B cell (primary cell): ENCODE results near the gene FGFR3.

ENCODE experiments used
- EZH2 ChIP-seq: IDR thresholded peaks from 2 replicates; pipeline ENCODE4 v1.6.1; 2012; ENCODE audit warnings: borderline replicate concordance, low read depth, mild to moderate bottlenecking, moderate library complexity, low read length; ENCODE audit not compliant: insufficient read depth, poor library complexity, severe bottlenecking
- TF ChIP-seq, protein P1 (sequence below): fragments of 200-600 bp; IDR thresholded peaks from one replicate; pipeline ENCODE4 v1.8.0; 2022; ENCODE audit warnings: antibody characterized with exemption, mild to moderate bottlenecking

DNA sequence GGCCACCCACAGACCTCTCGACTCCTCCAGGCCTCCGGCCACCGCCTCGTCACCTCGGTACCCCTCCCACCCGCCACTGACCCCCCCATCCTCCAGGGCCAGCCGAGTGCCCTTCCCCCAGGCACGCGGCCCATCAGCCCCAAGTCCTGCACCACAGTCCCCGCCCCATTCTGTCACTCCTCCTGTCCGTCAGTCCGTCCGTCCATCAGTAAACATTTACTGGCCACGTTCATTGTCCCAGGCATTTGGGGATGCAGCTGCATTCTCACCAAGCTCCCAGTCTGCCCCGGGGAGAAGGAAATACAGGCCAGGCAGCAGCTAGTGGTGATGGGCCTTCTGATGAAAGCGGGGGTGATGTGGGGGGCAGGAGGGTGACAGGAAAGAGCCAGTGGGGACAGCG lies 35.3 kb upstream of the FGFR3 start:
- TF ChIP-seq, protein P1, sequence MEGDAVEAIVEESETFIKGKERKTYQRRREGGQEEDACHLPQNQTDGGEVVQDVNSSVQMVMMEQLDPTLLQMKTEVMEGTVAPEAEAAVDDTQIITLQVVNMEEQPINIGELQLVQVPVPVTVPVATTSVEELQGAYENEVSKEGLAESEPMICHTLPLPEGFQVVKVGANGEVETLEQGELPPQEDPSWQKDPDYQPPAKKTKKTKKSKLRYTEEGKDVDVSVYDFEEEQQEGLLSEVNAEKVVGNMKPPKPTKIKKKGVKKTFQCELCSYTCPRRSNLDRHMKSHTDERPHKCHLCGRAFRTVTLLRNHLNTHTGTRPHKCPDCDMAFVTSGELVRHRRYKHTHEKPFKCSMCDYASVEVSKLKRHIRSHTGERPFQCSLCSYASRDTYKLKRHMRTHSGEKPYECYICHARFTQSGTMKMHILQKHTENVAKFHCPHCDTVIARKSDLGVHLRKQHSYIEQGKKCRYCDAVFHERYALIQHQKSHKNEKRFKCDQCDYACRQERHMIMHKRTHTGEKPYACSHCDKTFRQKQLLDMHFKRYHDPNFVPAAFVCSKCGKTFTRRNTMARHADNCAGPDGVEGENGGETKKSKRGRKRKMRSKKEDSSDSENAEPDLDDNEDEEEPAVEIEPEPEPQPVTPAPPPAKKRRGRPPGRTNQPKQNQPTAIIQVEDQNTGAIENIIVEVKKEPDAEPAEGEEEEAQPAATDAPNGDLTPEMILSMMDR: no peak
- TF ChIP-seq EZH2: no peak
